Gastroesophageal sphincter (tissue), 4 donors: Measurements from ENCODE around the gene RNF111. TPM values are rescaled to one million over a fixed set of nuclear protein-coding genes. Genes with fewer than 3 reads are reported as not detected.
"Not testable (repeated sequence)": the region's sequence is repeated elsewhere in the genome, so short reads cannot be mapped to it uniquely, and the experiment has no call there.

ENCODE experiments used
- ATAC-seq: fragments of 150-250 bp; one replicate; pipeline ENCODE4 v1.9.1; 2016; ENCODE audit warnings: mild to moderate bottlenecking, moderate library complexity
- H3K27ac ChIP-seq, 4 donors: fragments of 200-600 bp; sonication (generic) in 3 of 4; 1 replicate in 3 of 4; 2 replicates in 1 of 4; pipeline ENCODE4 v1.5.1; 2016 to 2019
- H3K27me3 ChIP-seq: fragments of 200-600 bp; sonication (generic); one replicate; pipeline ENCODE4 v1.5.1; 2019
- H3K36me3 ChIP-seq, 2 donors: fragments of 200-600 bp; sonication (generic); one replicate each; pipeline ENCODE4 v1.5.1; 2019; ENCODE audit warnings: control low read depth in 1 of 2
- H3K4me1 ChIP-seq, 3 donors: fragments of 200-600 bp; sonication (generic); 1 replicate in 2 of 3; 2 replicates in 1 of 3; pipeline ENCODE4 v1.5.1; 2016 to 2019; ENCODE audit warnings: control low read depth in 2 of 3
- H3K4me3 ChIP-seq, 2 donors: fragments of 200-600 bp; sonication (generic); one replicate each; pipeline ENCODE4 v1.5.1; 2019; ENCODE audit warnings: mild to moderate bottlenecking in 1 of 2, moderate library complexity in 1 of 2
- H3K9me3 ChIP-seq, 3 donors: fragments of 200-600 bp; sonication (generic); one replicate each; pipeline ENCODE4 v1.5.1; 2017 to 2019; ENCODE audit warnings: control low read depth in 2 of 3
- CTCF ChIP-seq, 4 experiments: fragments of 200-600 bp in 2 of 4; fragments of 450-650 bp in 2 of 4; sonication (generic) in 1 of 4; IDR thresholded peaks; one replicate each; pipeline ENCODE4 v1.5.1; 2017 to 2019; ENCODE audit warnings: antibody characterized with exemption in 4 of 4, mild to moderate bottlenecking in 2 of 4, moderate library complexity in 2 of 4
- EP300 ChIP-seq: sonication (generic); formaldehyde crosslinking; IDR thresholded peaks from one replicate; pipeline ENCODE4 v1.6.1; 2017; ENCODE audit warnings: antibody characterized with exemption, mild to moderate bottlenecking
- POLR2A ChIP-seq, 2 donors: fragments of 450-650 bp; IDR thresholded peaks; one replicate each; pipeline ENCODE4 v1.6.1; 2017; ENCODE audit warnings: antibody characterized with exemption in 2 of 2, mild to moderate bottlenecking in 2 of 2, moderate library complexity in 1 of 2
- POLR2AphosphoS5 ChIP-seq: sonication (generic); formaldehyde crosslinking; IDR thresholded peaks from one replicate; pipeline ENCODE4 v1.6.1; 2017; ENCODE audit warnings: antibody characterized with exemption
- WGBS, 2 donors: methylation state at CpG; one replicate each; pipeline ENCODE4 v1.1.5; 2018; ENCODE audit warnings: low coverage in 1 of 2; 5-methylcytosine and 5-hydroxymethylcytosine counted together
- total RNA-seq, 4 donors: library from RNA; depleted of rRNA; stranded (reverse); fragments of >200 nt; gene quantifications; one replicate each; pipeline ENCODE4 v1.1.0, GENCODE V29; 2016

RNF111 gene
- total RNA-seq, 4 donors from 2014 or later, result 17.5 to 20.4 (median 18.5) TPM

- Histone ChIP-seq H3K4me3 (no peak overlapping the region), H3K9me3 (no peaks in the 10 kb centered on the region), H3K36me3 (peaks cover 0 to 23% of the 10 kb centered on the region in 2 donors), H3K4me1 (peaks cover 0 to 42% (median 4%) of the 10 kb centered on the region in 3 donors), H3K27ac (no peak overlapping the region), H3K27me3 (no peaks in the 10 kb centered on the region)
- TF ChIP-seq EP300 (no peak), CTCF (IDR thresholded peaks at IDR 0.05) (no peak), POLR2A (IDR thresholded peaks at IDR 0.05) (no peak), POLR2AphosphoS5 (no peak)
- ATAC-seq, result no peak
- 61% methylated on average over 1 of the region's 1 CpG; no CpG with 5 or more reads in 1 of the 2 donors for WGBS, 2 donors
These were observed 7.5 kb downstream of the RNF111 start for GRCh38 chr15:58994906-58995453.

GRCh38 chr15:58999694-59000093 lies 12.2 kb downstream of the RNF111 start:
- no peaks in the 10 kb centered on the region for H3K27me3 ChIP-seq
- H3K4me1 ChIP-seq, result peaks cover 0 to 29% (median 0%) of the 10 kb centered on the region in 3 donors
- no peak for ATAC-seq
- TF ChIP-seq POLR2A (IDR thresholded peaks at IDR 0.05) (no peak), POLR2AphosphoS5 (no peak), EP300 (no peak), CTCF (IDR thresholded peaks at IDR 0.05) (no peak)
- WGBS, 2 donors, result 90 to 100% methylated on average over 2 of the region's 2 CpGs
- H3K9me3 ChIP-seq, result no peaks in the 10 kb centered on the region
- H3K27ac ChIP-seq, result no peak overlapping the region
- no peak overlapping the region for H3K4me3 ChIP-seq
- no peaks in the 10 kb centered on the region for H3K36me3 ChIP-seq

GRCh38 chr15:59000251-59000650 lies 12.8 kb downstream of the RNF111 start:
- WGBS, 2 donors, result 100% methylated on average over 1 of the region's 10 CpGs; no CpG with 5 or more reads in 1 of the 2 donors
- ATAC-seq, H3K27ac ChIP-seq, H3K9me3 ChIP-seq, H3K27me3 ChIP-seq, H3K36me3 ChIP-seq, H3K4me3 ChIP-seq: not testable (repeated sequence)
- H3K4me1 ChIP-seq, result peaks cover 0 to 24% (median 0%) of the 10 kb centered on the region in 3 donors

GRCh38 chr15:59001946-59002345 lies 14.5 kb downstream of the RNF111 start:
- Histone ChIP-seq H3K4me1 (peaks cover 0 to 12% (median 0%) of the 10 kb centered on the region in 3 donors), H3K4me3 (no peak overlapping the region), H3K36me3 (no peaks in the 10 kb centered on the region), H3K9me3 (no peaks in the 10 kb centered on the region), H3K27ac (no peak overlapping the region), H3K27me3 (no peaks in the 10 kb centered on the region)
- TF ChIP-seq CTCF (IDR thresholded peaks at IDR 0.05), result no peak
- TF ChIP-seq POLR2AphosphoS5, result no peak
- no peak for TF ChIP-seq EP300
- TF ChIP-seq POLR2A (IDR thresholded peaks at IDR 0.05), result no peak
- 96 to 97% methylated on average over 5 of the region's 5 CpGs for WGBS, 2 donors
- ATAC-seq, result no peak

GRCh38 chr15:59002418-59002859 lies 15.0 kb downstream of the RNF111 start:
- Histone ChIP-seq H3K27ac (no peak overlapping the region), H3K4me3 (no peak overlapping the region), H3K4me1 (peaks cover 0 to 12% (median 0%) of the 10 kb centered on the region in 3 donors), H3K9me3 (no peaks in the 10 kb centered on the region), H3K36me3 (no peaks in the 10 kb centered on the region), H3K27me3 (no peaks in the 10 kb centered on the region)
- ATAC-seq, result no peak
- TF ChIP-seq POLR2AphosphoS5 (no peak), EP300 (no peak), POLR2A (IDR thresholded peaks at IDR 0.05) (no peak), CTCF (IDR thresholded peaks at IDR 0.05) (no peak)
- WGBS, 2 donors, result 72 to 90% methylated on average over 2 of the region's 2 CpGs
